HUES64 (cell line): ENCODE data around the gene GMDS.

Experiments
- H3K27ac ChIP-seq: 2 replicates; pipeline ENCODE4 v1.7.0; 2013; ENCODE audit warnings: low read depth, low read length, inconsistent platforms
- H3K27me3 ChIP-seq: 2 replicates; pipeline ENCODE4 v1.6.1; 2013; ENCODE audit warnings: mild to moderate bottlenecking, low read length; ENCODE audit not compliant: insufficient read depth
- H3K36me3 ChIP-seq: 2 replicates; pipeline ENCODE4 v1.6.1; 2013; ENCODE audit warnings: mild to moderate bottlenecking, low read length; ENCODE audit not compliant: insufficient read depth
- H3K4me1 ChIP-seq: 2 replicates; pipeline ENCODE4 v1.6.1; 2013; ENCODE audit warnings: mild to moderate bottlenecking, low read length, moderate library complexity; ENCODE audit not compliant: insufficient read depth
- H3K4me3 ChIP-seq: 2 replicates; pipeline ENCODE4 v1.5.1; 2013; ENCODE audit warnings: mild to moderate bottlenecking, low read length, moderate library complexity
- H3K9ac ChIP-seq: 2 replicates; pipeline ENCODE4 v1.6.1; 2013; ENCODE audit warnings: mild to moderate bottlenecking, low read depth, low read length
- H3K9me3 ChIP-seq: 2 replicates; pipeline ENCODE4 v1.6.1; 2013; ENCODE audit warnings: low read depth, low read length; ENCODE audit not compliant: insufficient read depth
- WGBS: fragments of 150-250, 120-280 bp; methylation state at CpG from one replicate; pipeline ENCODE4 v1.1.7; 2013; ENCODE audit warnings: missing lambda C conversion rate; 5-methylcytosine and 5-hydroxymethylcytosine counted together

The GMDS gene

GRCh38 chr6:1643111-1643510, 602.3 kb downstream of the GMDS start:
- Histone ChIP-seq H3K36me3 (no peaks in the 10 kb centered on the region), H3K27me3 (no peaks in the 10 kb centered on the region), H3K9me3 (no peaks in the 10 kb centered on the region), H3K27ac (no peak overlapping the region), H3K4me1 (peaks cover 8% of the 10 kb centered on the region; the same call in 1 of the 2 replicates), H3K9ac (no peak overlapping the region), H3K4me3 (no peak overlapping the region)
- WGBS: 88% methylated on average over 7 of the region's 7 CpGs

- no peak overlapping the region for H3K9ac ChIP-seq
- no peaks in the 10 kb centered on the region for H3K36me3 ChIP-seq
- 78% methylated on average over 12 of the region's 12 CpGs for WGBS
- H3K4me3 ChIP-seq: no peak overlapping the region
- H3K9me3 ChIP-seq: no peaks in the 10 kb centered on the region
- H3K27ac ChIP-seq: no peak overlapping the region
- H3K27me3 ChIP-seq: no peaks in the 10 kb centered on the region
- H3K4me1 ChIP-seq: peaks cover 8% of the 10 kb centered on the region; the same call in 1 of the 2 replicates
Measured at GRCh38 chr6:1641343-1641885, 604.0 kb downstream of the GMDS start.

GRCh38 chr6:1640476-1640875, 604.9 kb downstream of the GMDS start:
- no peaks in the 10 kb centered on the region for H3K9me3 ChIP-seq
- H3K4me3 ChIP-seq: no peak overlapping the region
- no peaks in the 10 kb centered on the region for H3K27me3 ChIP-seq
- no peaks in the 10 kb centered on the region for H3K36me3 ChIP-seq
- H3K9ac ChIP-seq: no peak overlapping the region
- WGBS: 93% methylated on average over 8 of the region's 8 CpGs
- H3K4me1 ChIP-seq: peaks cover 8% of the 10 kb centered on the region; the same call in 1 of the 2 replicates
- H3K27ac ChIP-seq: no peak overlapping the region

- Histone ChIP-seq H3K9me3 (no peaks in the 10 kb centered on the region), H3K4me1 (peaks cover 8% of the 10 kb centered on the region; the same call in 1 of the 2 replicates), H3K27ac (no peak overlapping the region), H3K27me3 (no peaks in the 10 kb centered on the region), H3K36me3 (no peaks in the 10 kb centered on the region), H3K4me3 (no peak overlapping the region), H3K9ac (no peak overlapping the region)
- WGBS: 85% methylated on average over 9 of the region's 9 CpGs
Measured at GRCh38 chr6:1639430-1639829, 606.0 kb downstream of the GMDS start.

DNA sequence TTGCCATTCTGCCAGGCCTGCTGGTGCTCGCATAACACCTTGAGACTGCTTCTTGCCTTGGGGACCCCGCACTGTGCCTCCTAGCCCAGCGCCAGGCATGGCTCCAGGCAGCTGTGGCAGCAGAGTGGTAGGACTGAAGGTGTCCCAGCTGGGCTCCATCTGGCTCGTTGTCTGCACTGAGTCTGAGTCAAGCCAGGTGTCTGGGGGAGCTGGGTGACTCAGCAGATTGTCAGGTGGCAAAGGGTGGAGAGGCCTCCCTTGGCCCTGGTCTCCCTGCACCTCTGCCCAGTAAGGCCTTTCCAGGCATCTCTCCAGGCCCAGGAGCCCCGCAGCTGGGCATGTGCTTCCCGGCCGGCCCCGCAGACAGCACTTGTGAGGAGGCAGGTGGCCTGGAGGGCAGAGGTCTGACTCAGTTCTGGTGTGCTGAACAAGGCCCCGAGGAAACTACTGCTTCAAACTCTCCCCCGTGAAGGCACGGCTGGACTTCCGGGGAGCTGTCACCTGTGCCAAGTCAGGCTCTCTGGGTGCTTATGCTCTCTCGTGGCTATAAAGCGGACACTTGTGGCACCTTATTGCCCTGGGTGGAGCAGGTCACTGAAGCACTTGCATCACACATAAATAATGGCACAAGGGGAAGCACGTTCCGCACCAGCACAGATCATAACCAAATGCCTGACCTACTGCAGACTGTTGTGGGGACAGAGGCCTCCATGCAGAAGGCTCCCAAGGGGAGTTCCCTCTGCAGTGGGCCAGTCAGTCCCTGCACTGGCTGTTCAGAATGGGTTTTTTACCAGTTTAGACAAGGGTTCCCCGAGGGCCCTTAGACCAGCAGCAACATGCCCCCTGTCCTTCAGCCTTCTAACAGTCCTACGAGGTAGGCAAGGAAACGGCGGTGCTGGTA, 608.2 kb downstream of the GMDS start:
- Histone ChIP-seq H3K36me3 (no peaks in the 10 kb centered on the region), H3K4me1 (no peaks in the 10 kb centered on the region), H3K9me3 (no peaks in the 10 kb centered on the region), H3K27ac (no peak overlapping the region), H3K4me3 (no peak overlapping the region), H3K27me3 (no peaks in the 10 kb centered on the region), H3K9ac (no peak overlapping the region)
- WGBS: 93% methylated on average over 20 of the region's 20 CpGs

DNA sequence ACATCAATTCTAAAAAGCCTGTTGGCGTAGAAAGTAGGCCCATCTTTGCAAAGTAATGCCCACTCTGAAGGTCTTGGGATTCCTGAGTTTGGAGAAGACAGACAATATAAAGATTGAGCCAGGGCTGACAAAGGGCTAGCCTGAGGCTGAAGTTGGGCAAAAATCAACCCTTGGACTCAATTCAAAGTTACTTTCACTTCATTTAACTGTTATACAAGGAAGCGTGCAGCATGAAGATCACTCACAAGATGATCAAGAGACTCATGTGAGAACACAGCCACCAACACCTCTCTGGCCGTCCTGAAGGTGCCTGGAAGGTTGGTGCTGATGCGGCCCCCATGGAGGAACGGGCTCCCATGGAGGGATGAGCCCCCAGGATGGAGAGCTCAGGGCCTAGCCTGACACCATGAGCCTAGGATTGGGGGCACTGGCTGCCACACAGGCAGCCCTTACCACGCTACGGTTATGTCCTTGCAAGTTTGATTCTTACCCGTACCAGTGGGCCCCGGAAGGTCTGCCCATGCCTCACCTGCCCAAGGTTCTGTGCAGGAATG, 609.1 kb downstream of the GMDS start:
- H3K27ac ChIP-seq: no peak overlapping the region
- H3K9ac ChIP-seq: no peak overlapping the region
- H3K27me3 ChIP-seq: 0 out of 2 replicates have a peak, but pooled peaks cover under 1% of the 10 kb centered on the region
- H3K4me1 ChIP-seq: no peaks in the 10 kb centered on the region
- no peaks in the 10 kb centered on the region for H3K36me3 ChIP-seq
- H3K4me3 ChIP-seq: no peak overlapping the region
- no peaks in the 10 kb centered on the region for H3K9me3 ChIP-seq
- 95% methylated on average over 9 of the region's 9 CpGs for WGBS

DNA sequence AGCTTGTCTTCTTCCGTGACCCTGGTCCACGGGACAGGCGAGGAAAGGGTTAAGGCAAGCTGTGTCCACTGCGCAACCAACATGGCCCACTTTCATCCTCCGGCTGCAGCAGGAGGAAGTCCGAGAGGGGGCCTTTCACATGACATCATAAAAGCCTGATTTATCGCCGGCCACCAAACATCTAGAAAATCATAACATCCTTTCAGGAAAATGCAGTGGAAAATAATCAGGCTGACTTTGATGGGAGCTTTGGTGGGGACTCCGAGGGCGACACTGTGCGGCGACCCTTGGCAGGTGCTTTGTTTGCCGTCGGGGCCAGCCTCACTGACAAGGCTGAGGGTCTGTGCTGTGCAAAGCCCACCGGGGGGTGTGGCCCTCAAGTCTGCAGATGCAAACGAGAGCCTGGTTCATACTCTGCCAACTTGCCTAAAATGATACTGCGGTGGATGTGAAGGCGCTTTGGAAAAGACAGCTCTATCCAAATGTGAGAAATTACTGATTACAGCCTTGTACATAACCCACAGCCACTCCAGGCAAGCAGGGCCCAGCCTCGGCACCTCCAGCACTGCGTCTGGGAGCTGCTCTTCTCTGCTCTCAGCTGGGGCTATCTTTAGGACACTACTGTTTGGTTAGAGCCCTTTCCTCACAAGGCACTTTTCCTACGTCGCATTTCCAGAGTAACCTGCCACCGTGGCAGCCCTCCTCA, 609.9 kb downstream of the GMDS start:
- peaks cover 6% of the 10 kb centered on the region; the same call in 1 of the 2 replicates for H3K27me3 ChIP-seq
- no peak overlapping the region for H3K4me3 ChIP-seq
- 91% methylated on average over 23 of the region's 23 CpGs for WGBS
- H3K27ac ChIP-seq: no peak overlapping the region
- H3K4me1 ChIP-seq: no peaks in the 10 kb centered on the region
- H3K9me3 ChIP-seq: no peaks in the 10 kb centered on the region
- no peaks in the 10 kb centered on the region for H3K36me3 ChIP-seq
- H3K9ac ChIP-seq: no peak overlapping the region

- H3K36me3 ChIP-seq: no peaks in the 10 kb centered on the region
- H3K27me3 ChIP-seq: peaks cover 19% of the 10 kb centered on the region
- H3K4me1 ChIP-seq: no peaks in the 10 kb centered on the region
- H3K27ac ChIP-seq: no peak overlapping the region
- H3K9me3 ChIP-seq: no peaks in the 10 kb centered on the region
- H3K9ac ChIP-seq: no peak overlapping the region
- 96% methylated on average over 4 of the region's 4 CpGs for WGBS
- no peak overlapping the region for H3K4me3 ChIP-seq
Measured at GRCh38 chr6:1634081-1634480, 611.3 kb downstream of the GMDS start.

DNA sequence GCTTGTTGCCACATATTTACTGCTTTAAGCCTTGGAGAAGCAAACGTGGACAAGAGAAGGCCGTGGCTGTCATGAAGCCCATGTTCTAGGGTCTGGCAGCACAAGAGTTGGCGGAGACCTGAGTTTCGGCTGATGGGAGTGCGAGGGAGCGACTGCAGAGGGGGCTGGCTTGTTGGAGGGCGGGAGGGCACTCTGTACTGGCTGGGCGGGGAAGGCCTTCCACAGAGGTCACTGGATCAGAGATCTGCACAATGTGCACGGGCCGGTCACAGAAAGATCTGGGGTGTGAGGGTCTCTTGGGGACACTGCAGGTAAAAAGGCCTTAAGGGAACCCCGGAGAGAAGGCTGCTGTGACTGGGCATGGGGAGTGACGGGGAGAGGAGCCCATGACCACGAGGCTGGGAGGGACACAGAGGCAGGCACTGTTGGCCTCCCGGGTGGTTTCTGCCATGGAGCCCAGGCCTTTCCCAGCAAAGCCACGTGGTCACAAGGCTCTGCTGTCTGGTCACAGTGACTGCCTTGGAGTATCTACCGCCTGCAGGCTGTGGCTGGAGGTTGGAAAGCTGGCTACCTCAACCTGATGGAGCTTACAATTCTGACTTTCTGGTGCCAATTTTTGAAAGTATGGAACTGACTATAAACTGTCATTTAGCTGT, 611.9 kb downstream of the GMDS start:
- H3K27me3 ChIP-seq: peaks cover 25% of the 10 kb centered on the region
- no peak overlapping the region for H3K4me3 ChIP-seq
- no peaks in the 10 kb centered on the region for H3K36me3 ChIP-seq
- no peak overlapping the region for H3K9ac ChIP-seq
- no peaks in the 10 kb centered on the region for H3K4me1 ChIP-seq
- H3K9me3 ChIP-seq: no peaks in the 10 kb centered on the region
- H3K27ac ChIP-seq: no peak overlapping the region
- WGBS: 94% methylated on average over 16 of the region's 16 CpGs

DNA sequence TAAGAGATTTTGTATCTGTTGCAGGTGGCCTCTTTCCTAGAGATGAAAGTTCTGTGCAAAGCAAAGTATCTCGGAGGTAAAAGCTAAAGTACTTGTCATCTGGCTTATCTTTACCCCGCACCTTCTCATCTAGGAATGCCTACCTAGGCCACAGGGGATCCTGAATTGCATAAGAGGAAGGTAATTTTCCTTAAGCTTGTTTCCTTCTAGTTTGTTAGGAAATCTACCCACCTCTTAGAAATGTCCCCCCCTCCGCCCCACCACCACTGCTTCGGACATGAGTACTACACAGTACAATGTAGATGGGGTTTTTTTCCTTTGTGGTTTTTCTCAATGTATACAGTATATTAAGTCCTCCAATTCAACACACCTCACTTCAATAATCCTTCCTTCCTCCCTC, 614.2 kb downstream of the GMDS start:
- WGBS: 94% methylated on average over 2 of the region's 4 CpGs
- Histone ChIP-seq H3K9ac (no peak overlapping the region), H3K4me3 (no peak overlapping the region), H3K36me3 (no peaks in the 10 kb centered on the region), H3K9me3 (no peaks in the 10 kb centered on the region), H3K27me3 (peaks cover 48% of the 10 kb centered on the region), H3K4me1 (peaks cover 5% of the 10 kb centered on the region; the same call in 1 of the 2 replicates), H3K27ac (no peak overlapping the region)
